K562 (cell line): ENCODE results near the gene RBM34. TPM values are rescaled to one million over a fixed set of nuclear protein-coding genes. Genes with fewer than 3 reads are reported as not detected.

Experiments used
- EP400 ChIP-seq: fragments of 450-650 bp; IDR thresholded peaks from 2 replicates; pipeline ENCODE4 v1.6.1; 2017; ENCODE audit warnings: antibody characterized with exemption, mild to moderate bottlenecking, moderate library complexity
- FOS ChIP-seq: IDR thresholded peaks from 3 replicates; pipeline ENCODE4 v1.6.1; 2011; ENCODE audit not compliant: insufficient read length; ENCODE audit errors: extremely low read depth
- HMBOX1 ChIP-seq: sonication (generic); IDR thresholded peaks from 2 replicates; pipeline ENCODE4 v1.6.1; 2016
- MBD2 ChIP-seq: sonication (generic); IDR thresholded peaks from 2 replicates; pipeline ENCODE4 v1.6.1; 2016; ENCODE audit warnings: low read depth, borderline replicate concordance
- NELFE ChIP-seq: IDR thresholded peaks from 2 replicates; pipeline ENCODE4 v1.6.1; 2011; ENCODE audit warnings: mild to moderate bottlenecking; ENCODE audit not compliant: insufficient read depth, insufficient read length
- RB1 ChIP-seq: fragments of 450-650 bp; IDR thresholded peaks from 2 replicates; pipeline ENCODE4 v1.6.1; 2017; ENCODE audit warnings: low read depth, mild to moderate bottlenecking
- REST ChIP-seq, 2 experiments: fragments of 450-650 bp; formaldehyde crosslinking in 1 of 2; IDR thresholded peaks; 2 replicates each; pipeline versions ENCODE4 v1.4.0 to v1.6.1; 2014 to 2020; ENCODE audit warnings: mild to moderate bottlenecking in 2 of 2, borderline replicate concordance in 1 of 2, low read depth in 1 of 2
- SRF ChIP-seq, 2 experiments: fragments of 250-450, 450-650 bp in 1 of 2; sonication (Bioruptor Pico) in 1 of 2; sonication (generic) in 1 of 2; formaldehyde crosslinking; IDR thresholded peaks; 2 replicates each; pipeline versions ENCODE4 v1.5.0 to v1.5.1; 2020 to 2022; ENCODE audit warnings: mild to moderate bottlenecking in 1 of 2, missing genetic modification reagents in 1 of 2
- ZBTB1 ChIP-seq: sonication (generic); formaldehyde crosslinking; IDR thresholded peaks from 2 replicates; pipeline ENCODE4 v1.8.1; 2023; ENCODE audit warnings: missing genetic modification reagents, low read depth, mild to moderate bottlenecking, borderline replicate concordance
- ZBTB17 ChIP-seq: fragments of 450-650 bp; formaldehyde crosslinking; IDR thresholded peaks from 2 replicates; pipeline ENCODE4 v1.4.0; 2020; ENCODE audit warnings: mild to moderate bottlenecking
- ZBTB43 ChIP-seq: sonication (generic); formaldehyde crosslinking; IDR thresholded peaks from 2 replicates; pipeline ENCODE4 v1.8.0; 2023; ENCODE audit warnings: mild to moderate bottlenecking, missing genetic modification reagents
- ZNF212 ChIP-seq: fragments of 450-650 bp; formaldehyde crosslinking; IDR thresholded peaks from 2 replicates; pipeline ENCODE4 v1.4.0; 2020; ENCODE audit warnings: mild to moderate bottlenecking
- ZNF224 ChIP-seq: sonication (generic); formaldehyde crosslinking; IDR thresholded peaks from 2 replicates; pipeline ENCODE4 v1.8.0; 2022; ENCODE audit warnings: mild to moderate bottlenecking, missing genetic modification reagents
- ZNF511 ChIP-seq: sonication (generic); formaldehyde crosslinking; IDR thresholded peaks from 2 replicates; pipeline ENCODE4 v1.8.0; 2022; ENCODE audit warnings: mild to moderate bottlenecking, missing genetic modification reagents
- ZNF551 ChIP-seq: fragments of 250-450 bp; sonication (Bioruptor Pico); IDR thresholded peaks from 2 replicates; pipeline ENCODE4 v1.5.0; 2021; ENCODE audit warnings: mild to moderate bottlenecking, moderate library complexity
- polyA plus RNA-seq, 8 experiments: library from polyadenylated mRNA; depleted of rRNA in 4 of 8; stranded (reverse) in 5 of 8; unstranded in 3 of 8; fragments of >200 nt; fragmentation: Nextera tagmentation in 2 of 8; fragmentation: Illumina TruSeq in 1 of 8; extraction: Ambion mirVana in 2 of 8; extraction: Trizol in 1 of 8; gene quantifications; 2 replicates each; pipeline versions ENCODE4 v1.2.1 to v1.2.3, GENCODE V29; 2011 to 2014; ENCODE audit warnings: inconsistent platforms in 1 of 8, missing spikeins in 1 of 8
- total RNA-seq, 7 experiments: library from RNA; depleted of rRNA in 6 of 7; stranded (reverse); fragments of >200 nt in 6 of 7; fragmentation: Illumina TruSeq in 2 of 7; extraction: Trizol in 2 of 7; gene quantifications; 2 replicates each; pipeline versions ENCODE4 v1.2.1 to v1.2.3, GENCODE V29; 2011 to 2021; ENCODE audit warnings: low replicate concordance in 1 of 7

The RBM34 gene
- total and polyA plus RNA-seq, 9 of the 15 experiments (the other 6 are each of a cell fraction or from before 2014, with no cell fraction given) = 64.0 to 178 (median 124) TPM

GRCh38 chr1:235090406-235091069 lies 70.5 kb downstream of the RBM34 start (continued):
- no peak for TF ChIP-seq MBD2
- TF ChIP-seq REST (IDR thresholded peaks at IDR 0.05; ENCODE audit: borderline replicate concordance) = peak; percentile 46; the same call in 1 of the 2 replicates
- no peak for TF ChIP-seq REST (CRISPR knock-in tag; IDR thresholded peaks at IDR 0.05; ENCODE audit: low read depth)
- no peak; the same call in 1 of the 2 replicates for TF ChIP-seq EP400
- TF ChIP-seq ZBTB43 (CRISPR knock-in tag) = no peak
- no peak; the same call in 1 of the 2 replicates for TF ChIP-seq ZNF511 (CRISPR knock-in tag)
- TF ChIP-seq RB1 = no peak; the same call in 1 of the 2 replicates
- no peak for TF ChIP-seq ZNF212
- peak; percentile 19; the same call in 1 of the 2 replicates for TF ChIP-seq ZBTB1
- no peak for TF ChIP-seq ZBTB17
- no peak for TF ChIP-seq NELFE
- TF ChIP-seq ZNF551 (CRISPR knock-in tag) = no peak
- TF ChIP-seq FOS = no peak
- no peak for TF ChIP-seq HMBOX1
- no peak for TF ChIP-seq SRF (CRISPR knock-in tag; IDR thresholded peaks at IDR 0.05)
- no peak for TF ChIP-seq ZNF224 (CRISPR knock-in tag)
